Activated naive CD4-positive, alpha-beta T cell treated with anti-CD3 and anti-CD28 coated beads, Interleukin-2, amount 50 U/mL, for 16 hours (primary cell): ENCODE measurements around the gene CASP9.
"Not testable (repeated sequence)": the region's sequence is repeated elsewhere in the genome, so short reads cannot be mapped to it uniquely, and the experiment has no call there.

Source experiments
- DNase-seq: peaks from one replicate; pipeline ENCODE4 v3.0.0-alpha.2; 2020

CASP9 gene

DNA sequence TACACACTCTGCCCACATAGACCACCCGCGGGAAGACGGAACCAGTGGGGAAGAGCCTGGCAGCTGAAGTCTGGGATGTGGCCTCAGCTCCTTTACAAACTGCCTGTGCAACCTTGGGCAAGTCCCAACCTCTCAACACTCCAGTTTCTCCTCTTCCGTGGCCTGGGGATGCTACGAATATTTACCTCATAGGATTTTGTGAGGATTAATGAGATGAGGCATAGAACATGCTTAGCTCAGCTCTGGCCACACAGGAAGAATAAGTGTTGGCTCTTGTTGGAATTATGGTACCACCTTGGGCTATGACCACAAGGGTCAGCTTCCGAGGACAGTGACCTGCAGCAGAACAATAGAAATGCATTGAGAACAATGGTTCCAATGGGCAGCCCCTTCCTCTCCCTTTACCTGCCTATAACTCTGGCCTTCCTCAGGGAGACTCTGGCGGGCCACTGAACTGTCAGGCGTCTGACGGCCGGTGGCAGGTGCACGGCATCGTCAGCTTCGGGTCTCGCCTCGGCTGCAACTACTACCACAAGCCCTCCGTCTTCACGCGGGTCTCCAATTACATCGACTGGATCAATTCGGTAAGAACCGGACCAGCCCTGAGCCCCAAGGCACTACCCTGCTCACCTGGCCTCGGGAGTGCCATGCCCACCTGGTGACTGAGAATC lies 56.9 kb downstream of the CASP9 start:
- DNase-seq: not testable (repeated sequence)

DNA sequence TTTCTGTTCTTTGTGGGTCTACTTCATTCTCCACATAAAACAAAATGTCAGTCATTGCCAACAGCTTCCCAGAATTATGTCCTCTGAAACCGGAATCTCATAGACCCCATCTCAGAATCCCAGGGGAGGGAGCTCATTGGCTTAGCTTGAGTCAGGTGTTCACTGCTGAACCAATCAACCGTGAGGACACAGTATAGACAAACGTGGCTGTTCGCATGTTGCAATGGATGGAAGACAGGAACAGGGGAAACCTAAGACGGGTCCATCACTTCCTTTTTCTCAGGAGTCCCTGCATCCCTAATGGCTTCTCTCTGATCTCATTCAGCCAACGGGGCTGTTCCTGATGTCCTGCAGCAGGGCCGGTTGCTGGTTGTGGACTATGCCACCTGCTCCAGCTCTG lies 58.3 kb downstream of the CASP9 start:
- DNase-seq: no peak

DNA sequence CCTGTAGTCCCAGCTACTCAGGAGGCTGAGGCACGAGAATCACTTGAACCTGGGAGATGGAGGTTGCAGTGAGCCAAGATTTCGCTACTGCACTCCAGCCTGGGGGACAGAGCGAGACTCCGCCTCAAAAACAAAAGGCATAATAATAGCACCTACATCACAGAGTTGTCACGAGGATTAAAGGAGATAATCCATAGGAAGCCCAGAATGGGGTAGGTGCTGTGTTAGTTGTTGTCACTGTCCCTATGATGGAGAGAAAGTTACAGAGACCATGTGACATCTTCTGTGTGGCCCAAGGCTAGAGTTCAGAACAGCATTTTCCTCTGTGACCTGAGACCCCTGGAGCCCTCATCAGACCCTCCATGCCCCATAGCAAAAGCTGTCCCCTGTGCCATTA lies 60.1 kb downstream of the CASP9 start:
- not testable (repeated sequence) for DNase-seq

DNA sequence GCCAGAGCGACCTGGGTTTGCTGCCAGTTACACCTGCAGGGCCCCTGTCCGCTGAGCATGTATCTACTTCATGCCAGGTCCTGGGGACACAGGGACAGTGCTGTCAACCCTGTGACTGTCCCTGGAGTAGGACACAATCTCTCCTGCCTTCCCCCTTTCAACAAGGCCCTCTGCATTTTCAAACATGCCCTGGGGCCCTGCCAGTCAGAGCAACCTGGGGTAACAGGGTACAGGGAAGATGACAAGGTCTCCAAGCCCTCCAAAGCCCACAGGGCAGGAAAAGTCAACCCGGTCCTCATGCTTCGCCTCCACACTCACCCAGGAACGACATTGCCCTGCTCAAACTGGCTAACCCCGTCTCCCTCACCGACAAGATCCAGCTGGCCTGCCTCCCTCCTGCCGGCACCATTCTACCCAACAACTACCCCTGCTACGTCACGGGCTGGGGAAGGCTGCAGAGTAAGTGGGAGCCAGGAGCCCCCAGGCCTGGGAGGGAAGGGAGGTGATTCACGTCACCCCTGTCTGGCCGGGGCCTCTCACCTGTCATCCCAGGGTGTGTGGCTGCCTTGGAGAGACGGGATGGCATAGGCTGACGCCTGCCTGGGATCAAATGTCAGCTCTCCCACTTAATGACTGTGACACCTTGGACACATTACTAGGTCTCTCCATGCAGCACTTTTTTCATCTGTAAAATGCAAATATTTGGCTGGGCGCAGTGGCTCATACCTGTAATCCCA lies 60.8 kb downstream of the CASP9 start:
- DNase-seq: not testable (repeated sequence)

DNA sequence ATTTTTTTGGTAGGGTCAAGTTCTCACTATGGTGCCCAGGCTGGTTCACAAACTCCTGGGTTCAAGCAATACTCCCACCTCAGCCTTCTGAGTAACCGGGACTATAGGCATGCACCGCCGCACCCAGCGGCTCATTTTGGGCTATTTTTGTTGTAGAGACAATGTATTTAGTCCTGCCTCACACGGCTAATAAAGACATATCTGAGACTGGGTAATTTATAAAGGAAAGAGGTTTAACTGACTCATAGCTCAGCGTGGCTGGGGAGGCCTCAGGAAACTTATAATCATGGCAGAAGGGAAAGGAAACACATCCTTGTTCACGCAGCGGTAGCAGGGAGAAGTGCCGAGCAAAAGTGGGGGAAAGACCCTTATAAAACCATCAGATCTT lies 63.3 kb downstream of the CASP9 start:
- DNase-seq: no peak

DNA sequence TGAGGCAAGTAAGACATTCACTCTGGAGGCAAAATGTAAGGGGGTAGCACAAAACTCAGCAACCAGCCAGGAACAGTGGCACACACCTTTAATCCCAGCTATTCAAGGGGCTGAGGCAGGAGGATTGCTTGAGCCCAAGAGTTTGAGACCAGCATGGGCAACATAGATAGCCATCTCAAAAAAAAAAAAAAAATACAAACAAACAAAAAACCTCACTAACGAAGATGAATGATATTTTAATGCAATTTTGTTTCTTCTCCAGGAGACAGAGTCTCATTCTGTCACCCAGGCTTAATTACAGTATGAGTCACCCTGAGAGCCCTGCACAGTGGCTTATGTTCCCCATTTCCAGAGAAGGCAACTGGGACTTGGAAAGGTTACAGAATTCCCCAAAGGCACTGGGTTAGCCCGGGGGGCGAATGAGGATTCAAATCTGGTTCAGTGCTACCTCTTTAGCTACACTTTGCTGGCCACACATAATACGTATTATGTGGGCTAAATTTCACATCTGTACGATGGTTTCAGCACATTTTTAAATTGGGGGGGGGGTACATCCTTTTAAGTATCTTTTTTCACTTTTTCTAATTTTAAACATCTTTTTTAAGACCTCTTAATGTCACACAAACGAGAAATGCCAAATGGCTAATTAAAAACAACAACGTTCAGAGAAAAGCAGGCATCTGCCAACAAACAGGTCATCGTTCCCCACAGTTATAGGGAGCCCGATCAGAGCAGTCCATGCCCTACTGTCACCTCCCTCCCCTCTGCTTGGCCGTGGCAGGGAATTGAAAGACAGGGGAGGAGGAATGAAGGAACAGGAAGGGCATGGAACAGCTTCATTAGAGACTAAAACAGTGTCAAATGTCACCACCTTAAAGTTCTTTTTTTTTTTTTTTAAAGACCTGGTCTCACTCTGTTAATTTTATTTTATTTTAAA lies 64.0 kb downstream of the CASP9 start:
- DNase-seq: no peak

DNA sequence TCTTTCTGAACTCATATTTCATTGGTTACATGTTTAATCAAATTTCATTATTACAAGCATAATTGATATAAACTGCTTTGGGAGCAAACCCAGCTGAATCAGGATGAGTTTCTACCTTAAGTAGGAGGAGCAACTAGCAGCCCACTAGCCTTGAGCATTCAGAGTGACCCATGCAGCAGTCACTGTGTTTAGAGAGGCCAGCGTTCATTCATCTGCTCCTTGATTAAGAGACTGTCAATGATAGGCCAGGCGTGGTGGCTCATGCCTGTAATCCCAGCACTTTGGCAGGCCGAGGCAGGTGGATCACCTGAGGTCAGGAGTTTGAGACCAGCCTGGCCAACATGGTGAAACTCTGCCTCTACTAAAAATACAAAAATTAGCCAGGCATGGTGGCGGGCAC lies 65.6 kb downstream of the CASP9 start:
- not testable (repeated sequence) for DNase-seq

DNA sequence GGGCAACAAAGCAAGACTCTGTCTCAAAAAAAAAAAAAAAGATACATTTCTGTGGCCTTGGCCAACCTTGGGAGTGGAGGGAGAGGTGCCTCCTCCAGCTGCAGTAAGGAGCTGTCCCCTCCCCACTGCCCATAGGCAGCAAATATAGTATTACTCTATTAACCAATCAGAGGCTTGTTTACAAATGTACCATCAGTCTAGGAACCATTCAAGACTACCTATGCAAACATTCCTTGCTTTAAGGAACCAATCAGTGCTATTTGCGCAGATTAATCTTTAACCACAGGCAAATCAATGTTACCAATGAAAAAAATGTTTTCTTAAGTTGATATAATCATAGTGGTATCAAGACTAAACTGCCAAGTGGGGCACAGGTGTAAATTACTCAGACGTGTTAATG lies 66.4 kb downstream of the CASP9 start:
- no peak for DNase-seq

DNA sequence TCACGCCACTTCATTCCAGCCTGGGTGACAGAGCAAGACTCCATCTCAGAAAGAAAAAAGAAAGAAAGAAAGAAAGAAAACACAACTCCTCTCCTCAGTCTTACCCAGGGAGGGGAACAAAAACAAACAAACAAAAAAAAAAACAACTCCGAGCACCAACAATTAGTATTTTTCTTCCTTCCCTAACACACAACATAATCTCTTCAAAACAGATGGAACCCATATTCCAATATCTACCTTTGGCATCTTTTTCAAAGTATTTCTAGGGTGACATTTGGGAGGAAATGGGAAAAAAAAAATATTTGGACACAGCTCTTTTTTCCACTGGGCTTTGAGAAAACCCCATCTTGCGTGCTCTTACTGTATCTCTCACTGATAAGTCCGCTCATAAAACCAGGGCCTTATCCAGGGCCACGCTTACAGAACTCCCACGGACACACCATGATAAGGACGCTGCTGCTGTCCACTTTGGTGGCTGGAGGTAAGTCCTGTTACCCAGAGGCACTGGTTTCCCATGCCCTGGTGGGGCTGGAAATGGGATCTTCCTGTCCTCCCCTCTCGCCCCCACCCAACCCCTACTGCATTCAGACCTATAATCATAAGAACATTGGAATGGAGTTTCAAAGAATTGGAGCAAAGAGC lies 67.6 kb downstream of the CASP9 start, which contains the start of gene CELA2A:
CELA2A (plus strand) TSS at position 420 of the 642 bp plus-strand sequence; CDS start at position 442, 22 bp downstream.
- no peak for DNase-seq

DNA sequence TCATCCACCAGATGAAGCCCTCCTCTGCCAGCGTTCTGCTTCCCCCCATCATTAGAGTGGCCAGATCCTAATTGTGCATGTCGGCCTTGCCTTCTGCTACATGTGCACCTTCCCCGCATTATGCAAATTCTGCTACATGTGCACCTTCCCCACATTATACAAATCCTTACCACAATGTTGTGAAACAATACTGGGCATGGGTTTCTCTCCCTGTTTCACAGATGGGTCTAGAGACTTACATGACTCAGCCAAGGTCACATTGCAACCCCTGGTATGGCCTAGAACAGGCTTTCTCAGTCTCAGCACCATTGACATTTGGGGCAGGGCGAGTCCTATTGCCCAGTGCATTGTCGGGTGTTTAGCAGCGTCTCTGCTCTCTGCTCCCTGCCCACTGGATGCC lies 68.5 kb downstream of the CASP9 start:
- no peak for DNase-seq

DNA sequence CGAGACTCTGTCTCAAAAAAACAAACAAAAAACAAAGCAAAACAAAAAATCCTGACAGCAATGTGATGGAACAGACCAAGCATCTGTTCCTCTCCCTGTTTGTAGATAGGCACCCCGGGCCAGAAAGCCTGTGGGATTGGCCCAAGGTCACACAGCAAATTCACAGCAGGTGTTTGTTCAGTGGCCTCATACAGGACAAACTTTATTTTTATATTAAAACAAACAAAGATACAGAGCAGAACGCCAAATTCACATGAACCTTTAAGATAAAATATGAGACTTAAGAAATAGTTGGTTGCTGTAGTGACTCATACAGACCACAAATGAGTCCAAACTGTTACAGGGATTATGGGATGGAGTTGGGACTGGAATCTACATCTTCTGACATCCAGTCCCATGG lies 69.8 kb downstream of the CASP9 start:
- no peak for DNase-seq

DNA sequence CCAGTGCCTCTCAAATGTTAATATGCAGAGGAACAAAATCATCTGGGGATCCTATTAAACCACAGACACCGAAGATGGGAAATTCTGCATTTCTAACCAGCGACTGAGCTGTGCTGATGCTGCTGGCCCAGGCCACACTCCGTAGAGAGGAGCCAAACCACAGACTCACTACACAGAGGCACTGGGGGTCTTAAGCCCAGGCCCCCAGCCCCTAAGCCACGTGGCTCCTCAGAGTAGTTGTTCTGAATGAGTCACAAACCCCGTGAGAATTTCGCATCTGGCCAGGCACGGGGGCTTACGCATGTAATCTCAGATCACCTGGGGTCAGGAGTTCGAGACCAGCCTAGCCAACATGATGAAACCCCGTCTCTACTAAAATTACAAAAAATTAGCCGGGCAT lies 70.3 kb downstream of the CASP9 start:
- no peak for DNase-seq

DNA sequence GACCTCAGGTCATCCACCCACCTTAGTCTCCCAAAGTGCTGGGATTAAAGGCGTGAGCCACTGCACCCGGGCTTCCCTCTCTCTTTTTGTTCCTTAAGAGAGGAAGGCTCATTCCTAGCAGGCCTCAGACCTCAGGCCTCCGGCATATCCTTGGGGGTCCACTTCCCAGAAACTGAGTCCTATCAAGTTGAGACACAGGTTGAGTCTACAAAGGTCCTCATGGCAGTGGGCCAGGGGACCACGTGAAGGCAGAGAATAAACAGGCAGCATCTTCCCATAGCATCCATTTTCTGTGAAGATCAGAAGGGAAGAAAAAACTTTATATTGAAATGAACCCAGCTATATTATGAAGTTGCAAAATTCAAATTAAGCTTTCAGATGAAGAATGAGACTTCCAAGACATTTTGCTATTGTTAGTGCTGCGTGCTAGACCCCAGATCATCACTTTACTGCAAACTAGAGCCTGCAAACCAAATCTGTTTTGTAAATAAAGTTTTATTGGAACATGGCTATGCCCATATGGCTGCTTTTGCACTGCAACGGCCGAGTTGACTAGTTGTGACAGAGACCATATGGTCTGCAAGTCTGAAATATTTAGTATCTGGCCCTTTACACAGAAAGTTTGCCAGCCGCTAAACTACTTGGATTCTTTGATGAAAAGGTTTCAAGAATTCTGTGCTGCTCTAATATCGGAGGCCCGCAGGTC lies 71.0 kb downstream of the CASP9 start:
- no peak for DNase-seq

DNA sequence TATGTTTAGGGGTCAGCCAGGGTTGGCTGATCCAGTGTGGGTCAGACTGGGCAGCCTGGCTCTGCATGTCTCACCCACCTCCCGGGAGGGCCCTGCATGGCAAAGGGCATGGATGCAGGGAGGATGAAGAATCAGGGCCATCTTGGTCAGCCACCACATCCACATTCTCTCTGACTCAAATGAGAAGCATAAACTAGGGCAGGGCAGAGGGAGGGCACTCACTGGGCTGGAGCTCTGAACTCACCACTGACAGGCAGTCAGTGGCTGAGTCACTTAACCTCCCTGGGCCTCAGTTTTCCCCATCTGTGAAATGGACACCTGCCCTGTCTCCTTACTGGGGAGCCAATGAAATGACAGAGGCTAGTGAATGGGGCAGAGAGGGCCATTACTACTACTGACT lies 71.8 kb downstream of the CASP9 start:
- no peak for DNase-seq

DNA sequence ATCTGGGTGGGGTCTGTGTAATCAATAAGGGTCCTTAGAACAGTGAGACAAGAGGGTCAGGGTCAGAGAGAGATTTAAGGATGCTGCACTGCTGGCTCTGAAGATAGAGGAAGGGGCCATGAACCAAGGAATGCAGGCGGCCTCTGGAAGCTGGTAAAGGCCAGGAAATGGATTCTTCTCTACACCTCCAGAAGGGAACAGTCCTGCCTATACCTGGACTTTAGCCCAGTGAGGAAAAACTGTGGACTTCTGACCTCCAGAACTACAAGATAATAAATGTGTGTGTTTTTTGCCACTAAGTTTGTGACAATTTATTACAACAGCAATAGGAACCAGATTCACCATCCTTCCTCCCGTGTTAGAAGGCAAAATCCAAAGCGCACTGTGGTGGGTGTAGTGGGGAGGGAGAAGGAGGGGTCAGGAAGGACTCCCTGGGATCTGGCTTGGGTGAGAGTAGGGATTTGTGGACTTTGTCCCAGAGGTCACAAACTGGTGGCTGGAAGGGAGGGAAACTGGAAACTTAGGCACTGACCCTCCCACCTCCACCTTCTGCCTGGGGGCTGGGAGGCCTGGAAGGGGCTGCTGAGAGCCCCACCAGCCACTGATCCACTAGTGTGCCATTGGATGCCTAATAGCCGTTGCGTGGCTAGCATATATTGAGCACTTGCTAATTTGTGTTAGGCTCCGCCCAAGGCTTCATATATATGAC lies 72.8 kb downstream of the CASP9 start:
- DNase-seq: no peak

DNA sequence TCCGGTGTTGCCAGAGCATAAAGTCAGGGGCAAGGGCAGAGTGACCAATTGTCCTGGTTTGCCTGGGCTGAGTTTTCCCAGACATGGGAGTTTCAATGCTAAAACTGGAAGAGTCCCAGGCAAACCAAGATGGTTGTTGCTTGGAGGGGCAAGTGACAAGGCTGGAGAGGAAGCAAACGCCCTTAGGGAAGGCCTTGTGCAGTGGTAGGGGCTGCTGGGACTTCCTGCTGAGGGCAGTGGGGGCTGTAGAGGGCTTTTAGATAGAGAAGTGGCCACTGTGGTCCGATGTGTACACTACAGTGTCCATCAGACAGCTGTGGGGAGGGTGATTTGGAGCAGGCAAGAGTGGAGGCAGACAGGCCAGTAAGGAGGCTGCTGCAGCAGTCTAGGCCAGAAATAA lies 74.4 kb downstream of the CASP9 start:
- DNase-seq: no peak

DNA sequence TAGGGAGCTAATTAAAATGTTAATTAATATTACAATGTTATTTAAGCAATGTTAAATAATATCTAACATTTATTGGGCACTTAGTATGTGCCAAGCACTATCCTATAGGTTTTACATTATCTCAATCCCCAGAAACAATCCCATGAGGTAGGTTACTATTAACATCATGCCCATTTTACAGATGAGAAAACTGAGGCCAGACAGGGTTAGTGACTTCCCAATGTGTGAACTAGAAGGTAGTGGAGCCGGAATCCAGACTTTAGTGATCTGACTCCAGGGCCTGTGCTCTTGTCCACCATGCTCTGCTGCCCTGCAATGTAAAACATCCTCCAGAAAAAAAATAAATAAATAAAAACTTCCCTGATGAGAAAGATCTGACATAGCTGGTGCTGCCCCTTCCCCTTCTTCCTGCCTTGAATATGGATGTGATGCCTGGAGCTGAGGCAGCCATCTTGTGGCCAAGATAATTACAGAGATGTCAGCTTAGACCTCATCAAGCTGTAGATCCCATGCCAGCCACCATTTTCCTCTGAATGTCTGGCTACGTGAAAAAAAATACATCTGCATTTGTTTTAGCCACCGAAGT lies 75.0 kb downstream of the CASP9 start:
- no peak for DNase-seq

DNA sequence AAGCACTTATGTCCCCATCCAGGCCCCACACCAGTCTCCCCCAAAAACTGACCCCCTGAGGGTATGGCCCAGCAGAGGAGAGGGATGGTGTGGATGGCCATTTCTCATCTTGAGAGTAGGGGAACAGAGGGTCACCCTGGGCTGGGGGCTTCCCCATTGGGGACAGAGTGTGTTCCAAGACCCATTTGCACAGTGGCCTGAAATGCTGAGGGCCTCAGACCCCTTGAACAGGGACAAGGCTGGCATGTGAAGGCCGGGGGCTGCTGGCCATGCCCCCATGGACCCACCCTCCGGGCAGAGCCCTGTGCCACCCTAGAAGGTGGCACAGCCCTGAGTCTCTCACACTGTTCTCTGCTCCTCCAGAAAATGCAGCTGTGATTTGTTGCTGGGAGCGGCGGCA lies 77.8 kb downstream of the CASP9 start:
- DNase-seq: no peak

DNA sequence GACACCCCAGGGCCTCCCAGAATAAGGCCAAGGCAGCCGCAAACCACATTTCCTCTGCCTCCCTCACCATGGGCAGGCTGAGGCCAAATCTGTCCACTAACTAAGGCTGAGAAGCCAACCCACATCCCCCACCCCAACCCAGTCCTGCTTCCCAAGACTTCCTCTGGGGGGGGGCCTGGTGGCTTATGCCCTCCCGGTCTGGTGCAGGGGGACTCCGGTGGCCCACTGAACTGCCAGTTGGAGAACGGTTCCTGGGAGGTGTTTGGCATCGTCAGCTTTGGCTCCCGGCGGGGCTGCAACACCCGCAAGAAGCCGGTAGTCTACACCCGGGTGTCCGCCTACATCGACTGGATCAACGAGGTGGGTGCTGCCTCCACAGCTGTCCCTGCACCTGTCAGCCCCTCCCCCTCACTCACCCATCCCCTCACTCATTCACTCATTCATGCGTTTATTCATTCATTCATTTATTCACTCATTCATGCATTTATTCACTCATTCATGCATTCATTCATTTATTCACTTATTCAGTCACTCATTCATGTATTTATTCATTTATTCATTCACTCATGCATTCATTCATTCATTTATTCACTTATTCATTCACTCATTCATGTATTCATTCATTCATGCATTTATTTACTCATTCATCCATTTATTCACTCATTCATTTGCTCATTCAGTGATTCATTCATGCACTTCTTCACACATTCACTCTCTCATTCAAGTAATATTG lies 78.5 kb downstream of the CASP9 start:
- DNase-seq: no peak
